Measurements from ENCODE around the gene SPATS2L.

GRCh38 chr2:200373973-200374416 is 67.5 kb downstream of the SPATS2L start:
- TF ChIP-seq POLR2A (IDR thresholded peaks at IDR 0.05; ENCODE audit: low read depth, low read length) (no peak), POLR2AphosphoS5 (IDR thresholded peaks at IDR 0.05; ENCODE audit: low read depth, low read length) (no peak)

Measured in GM12892 (cell line).